Stimulated activated naive B cell treated with anti-CD40 and anti-IgM and Interleukin-4, amounts not matched to agents 10 μg/mL and 1 μg/mL and 100 μg/mL, for 72 hours (primary cell): Measurements from ENCODE around the gene SLC22A2.
A peak's percentile ranks its signal among the peaks of the same experiment; 100 is the strongest.

Experiments
- ATAC-seq, 2 donors: fragments of 150-1000 bp; cut with Tn5 transposase; replicated peaks; 2 replicates each; pipeline ENCODE4 v1.10.0; 2021; ENCODE audit warnings: moderate library complexity in 1 of 2
- DNase-seq: peaks from one replicate; pipeline ENCODE4 v3.0.0; 2021
- H3K27ac Mint-ChIP-seq: one replicate; pipeline ENCODE4 v1.8.0; 2022; ENCODE audit warnings: mild to moderate bottlenecking, mixed read lengths
- H3K27me3 Mint-ChIP-seq, 2 donors: one replicate each; pipeline ENCODE4 v1.8.0; 2022; ENCODE audit warnings: mixed read lengths in 2 of 2
- H3K36me3 Mint-ChIP-seq, 2 donors: one replicate each; pipeline ENCODE4 v1.8.0; 2022; ENCODE audit warnings: mixed read lengths in 2 of 2, mild to moderate bottlenecking in 1 of 2
- H3K4me1 Mint-ChIP-seq, 2 donors: one replicate each; pipeline ENCODE4 v1.8.0; 2022; ENCODE audit warnings: mixed read lengths in 2 of 2, mild to moderate bottlenecking in 1 of 2
- H3K4me3 Mint-ChIP-seq, 2 donors: one replicate each; pipeline ENCODE4 v1.8.0; 2022; ENCODE audit warnings: mild to moderate bottlenecking in 2 of 2, mixed read lengths in 2 of 2, moderate library complexity in 1 of 2
- H3K9me3 Mint-ChIP-seq, 2 donors: one replicate each; pipeline ENCODE4 v1.8.0; 2022; ENCODE audit warnings: mixed read lengths in 2 of 2, mild to moderate bottlenecking in 1 of 2

SLC22A2 gene

GRCh38 chr6:160224639-160225237, 33.9 kb downstream of the SLC22A2 start:
- peaks cover 8 to 10% of the 10 kb centered on the region in 2 donors for H3K9me3 Mint-ChIP-seq

DNA sequence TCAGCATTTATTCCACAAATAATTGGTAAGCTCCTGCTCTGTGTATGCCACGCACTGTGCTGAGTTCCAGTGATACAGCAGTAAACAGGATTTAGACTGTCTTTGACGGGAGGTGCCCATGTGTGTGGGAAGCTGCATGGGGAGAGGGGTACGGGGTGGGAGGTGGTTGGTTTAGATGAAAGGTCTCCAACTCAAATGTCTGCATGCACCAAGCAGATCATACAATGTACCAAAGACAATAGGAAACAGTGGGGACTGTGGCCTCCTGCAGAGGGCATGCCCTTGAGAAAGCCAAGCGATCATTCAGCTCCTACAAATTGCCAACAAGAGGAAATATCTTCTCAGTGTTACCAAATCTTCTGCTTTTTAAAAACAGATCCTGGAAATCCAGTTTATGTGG, 36.1 kb downstream of the SLC22A2 start:
- H3K9me3 Mint-ChIP-seq: peaks cover 6 to 7% of the 10 kb centered on the region in 2 donors
- no peak overlapping the region for H3K27ac Mint-ChIP-seq
- DNase-seq (no peak), ATAC-seq (no peak)
- H3K4me3 Mint-ChIP-seq: no peak overlapping the region
- no peaks in the 10 kb centered on the region for H3K36me3 Mint-ChIP-seq
- peaks cover 10 to 12% of the 10 kb centered on the region in 2 donors for H3K27me3 Mint-ChIP-seq
- no peaks in the 10 kb centered on the region for H3K4me1 Mint-ChIP-seq

More at GRCh38 chr6:160224639-160225237, 33.9 kb downstream of the SLC22A2 start:
- Mint-ChIP-seq H3K36me3 (peaks cover under 1 to 3% of the 10 kb centered on the region in 2 donors), H3K4me3 (no peak overlapping the region), H3K4me1 (no peaks in the 10 kb centered on the region), H3K27me3 (peaks cover 5 to 15% of the 10 kb centered on the region in 2 donors), H3K27ac (no peak overlapping the region)
- DNase-seq (no peak), ATAC-seq (no peak)

DNA sequence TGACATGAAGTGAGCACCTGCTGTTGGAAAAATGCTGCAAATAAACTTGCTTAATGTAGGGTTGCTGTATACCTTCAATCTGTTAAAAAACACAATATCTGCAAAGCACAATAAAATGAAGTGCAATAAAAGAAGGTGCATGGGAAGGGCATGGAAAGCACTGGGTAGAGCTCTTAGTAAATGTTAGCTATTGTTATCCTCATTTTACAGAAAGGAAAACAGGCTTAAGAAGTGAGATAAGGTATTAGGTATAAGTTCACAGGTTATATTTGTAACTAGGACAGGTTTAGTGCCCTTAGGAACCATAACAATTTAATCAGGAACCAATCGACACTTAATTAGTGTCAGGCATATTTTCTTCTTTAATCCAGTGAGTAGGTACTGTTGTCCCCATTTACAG, 36.7 kb downstream of the SLC22A2 start:
- DNase-seq: no peak
- H3K4me3 Mint-ChIP-seq: no peak overlapping the region
- peaks cover 13 to 17% of the 10 kb centered on the region in 2 donors for H3K27me3 Mint-ChIP-seq
- H3K4me1 Mint-ChIP-seq: no peaks in the 10 kb centered on the region
- H3K36me3 Mint-ChIP-seq: no peaks in the 10 kb centered on the region
- no peak overlapping the region for H3K27ac Mint-ChIP-seq
- peaks cover 6 to 7% of the 10 kb centered on the region in 2 donors for H3K9me3 Mint-ChIP-seq
- ATAC-seq: no peak

DNA sequence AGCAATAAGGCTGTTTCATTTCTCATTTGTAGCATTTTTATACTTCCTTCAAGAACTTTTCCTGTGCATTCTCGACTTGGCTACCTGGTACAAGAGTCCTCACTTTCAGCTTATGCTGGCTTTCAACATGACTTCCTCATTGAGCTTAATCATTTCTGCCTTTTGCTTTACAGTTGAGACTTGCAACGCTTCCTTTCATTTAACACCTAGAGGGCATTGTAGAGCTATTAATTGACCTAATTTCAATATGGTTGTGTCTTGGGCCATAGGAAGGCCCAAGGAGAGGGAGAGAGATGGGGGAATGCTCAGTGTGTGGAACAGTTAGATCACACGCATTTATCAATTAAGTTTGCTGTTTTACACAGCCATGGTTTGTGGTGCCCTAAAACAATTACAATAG, 37.2 kb downstream of the SLC22A2 start:
- Mint-ChIP-seq H3K27ac (no peak overlapping the region), H3K27me3 (peaks cover 14 to 17% of the 10 kb centered on the region in 2 donors), H3K4me1 (no peaks in the 10 kb centered on the region), H3K36me3 (no peaks in the 10 kb centered on the region), H3K9me3 (peaks cover 6 to 7% of the 10 kb centered on the region in 2 donors), H3K4me3 (no peak overlapping the region)
- ATAC-seq (peak; percentile 34 to 60), DNase-seq (no peak)

DNA sequence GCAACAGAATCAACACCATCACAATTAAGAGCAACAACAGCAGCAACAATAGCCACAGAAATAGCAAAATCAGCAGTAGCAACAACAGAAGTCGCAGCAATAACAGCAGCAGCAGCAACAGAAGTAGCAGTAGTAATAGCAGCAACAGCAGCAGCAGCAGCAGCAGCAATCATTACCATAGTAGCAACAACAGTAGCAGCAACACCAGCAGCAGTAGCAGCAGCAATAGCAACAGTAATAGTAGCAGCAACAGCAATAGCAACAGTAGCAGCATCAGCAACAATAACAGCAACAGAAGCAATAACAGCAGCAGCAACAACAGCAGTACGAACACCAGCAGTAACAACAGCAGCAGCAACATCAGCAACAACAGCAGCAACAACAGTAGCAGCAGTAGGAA, 39.8 kb downstream of the SLC22A2 start:
- Mint-ChIP-seq H3K9me3 (peaks cover 9 to 10% of the 10 kb centered on the region in 2 donors), H3K36me3 (no peaks in the 10 kb centered on the region), H3K4me3 (no peak overlapping the region), H3K27me3 (peaks cover 31 to 34% of the 10 kb centered on the region in 2 donors), H3K27ac (no peak overlapping the region), H3K4me1 (no peaks in the 10 kb centered on the region)
- no peak for DNase-seq
- ATAC-seq: no peak

- Mint-ChIP-seq H3K4me1 (no peaks in the 10 kb centered on the region), H3K27ac (no peak overlapping the region), H3K27me3 (peaks cover 39 to 42% of the 10 kb centered on the region in 2 donors), H3K4me3 (no peak overlapping the region), H3K9me3 (peaks cover 10 to 11% of the 10 kb centered on the region in 2 donors), H3K36me3 (no peaks in the 10 kb centered on the region)
- no peak for DNase-seq
- no peak for ATAC-seq
Observed at GRCh38 chr6:160217863-160218262, 40.8 kb downstream of the SLC22A2 start.

DNA sequence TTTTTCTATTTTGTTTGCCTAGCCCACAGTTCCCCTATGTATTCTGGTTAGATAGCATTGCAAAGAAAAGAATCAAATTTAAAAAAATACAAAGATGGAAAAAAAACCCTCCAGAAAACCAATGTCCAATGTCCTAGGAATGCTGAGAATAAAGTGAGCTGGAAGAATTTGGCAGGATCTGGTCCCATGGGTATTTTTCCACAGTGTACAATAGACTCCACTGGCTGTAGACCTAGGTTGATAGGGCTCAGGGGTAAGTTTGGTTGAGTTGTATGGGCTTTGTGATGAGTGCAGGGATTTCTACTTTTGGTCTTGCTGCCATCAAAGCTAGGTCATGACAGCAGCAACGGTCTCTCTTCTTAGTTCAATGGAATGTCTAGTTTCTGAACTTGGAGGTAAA, 41.5 kb downstream of the SLC22A2 start:
- H3K27ac Mint-ChIP-seq: no peak overlapping the region
- DNase-seq (no peak), ATAC-seq (no peak)
- no peak overlapping the region for H3K4me3 Mint-ChIP-seq
- H3K4me1 Mint-ChIP-seq: no peaks in the 10 kb centered on the region
- H3K27me3 Mint-ChIP-seq: peaks cover 39 to 42% of the 10 kb centered on the region in 2 donors
- H3K36me3 Mint-ChIP-seq: no peaks in the 10 kb centered on the region
- peaks cover 10 to 11% of the 10 kb centered on the region in 2 donors for H3K9me3 Mint-ChIP-seq

DNA sequence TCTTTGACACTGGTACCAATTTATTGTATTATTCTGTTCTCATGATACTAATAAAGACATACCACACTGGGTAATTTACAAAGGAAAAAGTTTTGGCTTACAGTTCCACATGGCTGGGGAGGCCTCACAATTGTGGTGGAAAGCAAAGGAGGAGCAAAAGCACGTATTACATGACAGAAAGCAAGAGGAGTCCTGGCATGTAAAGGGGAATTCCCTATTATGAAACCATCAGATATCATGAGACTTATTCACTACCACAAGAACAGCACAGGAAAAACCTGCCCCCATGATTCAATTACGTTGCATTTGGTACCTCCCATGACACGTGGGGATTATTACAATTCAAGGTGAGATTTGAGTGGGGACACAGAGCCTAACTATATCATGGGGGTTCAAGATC, 43.4 kb downstream of the SLC22A2 start:
- ATAC-seq: no peak
- Mint-ChIP-seq H3K27me3 (peaks cover 44 to 48% of the 10 kb centered on the region in 2 donors), H3K4me3 (no peak overlapping the region)

DNA sequence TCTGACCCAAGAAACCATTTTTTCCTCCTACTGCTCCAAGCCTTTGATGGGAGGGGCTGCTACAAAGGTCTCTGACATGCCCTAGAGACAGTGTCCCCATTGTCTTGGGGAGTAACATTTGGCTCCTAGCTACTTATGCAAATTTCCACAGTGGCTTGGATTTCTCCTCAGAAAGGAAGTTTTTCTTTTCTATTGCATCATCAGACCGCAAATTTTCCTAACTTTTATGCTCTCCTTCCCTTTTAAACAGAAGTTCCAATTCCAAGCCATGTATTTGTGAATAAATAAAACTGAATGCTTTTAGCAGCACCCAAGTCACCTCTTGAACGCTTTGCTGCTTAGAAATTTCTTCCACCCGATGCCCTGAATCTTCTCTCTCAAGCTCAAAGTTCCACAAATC, 51.0 kb downstream of the SLC22A2 start:
- no peak for ATAC-seq
- H3K36me3 Mint-ChIP-seq: no peaks in the 10 kb centered on the region

More for the DNA sequence above, 43.4 kb downstream of the SLC22A2 start:
- no peak for DNase-seq
- no peak overlapping the region for H3K27ac Mint-ChIP-seq
- peaks cover 9 to 18% of the 10 kb centered on the region in 2 donors for H3K9me3 Mint-ChIP-seq
- H3K36me3 Mint-ChIP-seq: no peaks in the 10 kb centered on the region
- H3K4me1 Mint-ChIP-seq: no peaks in the 10 kb centered on the region

DNA sequence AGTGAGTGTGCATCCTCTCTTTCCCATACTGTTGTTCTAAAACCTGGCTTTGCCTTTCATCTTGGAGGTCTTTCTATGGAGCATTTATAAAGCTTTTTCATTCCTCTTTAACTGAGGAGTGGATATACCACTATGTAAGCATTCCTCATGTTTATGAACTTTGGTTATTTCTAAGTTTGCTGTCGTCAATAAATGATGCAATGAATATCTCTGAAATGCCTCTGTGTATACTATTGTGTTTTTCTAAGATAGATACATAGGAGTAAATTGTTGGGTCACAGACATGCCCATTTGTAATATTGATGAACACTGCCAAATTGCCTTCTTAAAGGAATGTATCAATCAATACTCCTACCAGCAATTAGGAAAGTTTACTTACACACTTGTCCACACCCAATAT, 53.9 kb downstream of the SLC22A2 start:
- ATAC-seq (no peak), DNase-seq (no peak)
- H3K27ac Mint-ChIP-seq: no peak overlapping the region
- no peak overlapping the region for H3K4me3 Mint-ChIP-seq
- peaks cover 8 to 22% of the 10 kb centered on the region in 2 donors for H3K27me3 Mint-ChIP-seq
- H3K36me3 Mint-ChIP-seq: no peaks in the 10 kb centered on the region
- H3K9me3 Mint-ChIP-seq: peaks cover 12 to 13% of the 10 kb centered on the region in 2 donors
- no peaks in the 10 kb centered on the region for H3K4me1 Mint-ChIP-seq

More for the DNA sequence above, 51.0 kb downstream of the SLC22A2 start:
- Mint-ChIP-seq H3K9me3 (peaks cover 13 to 16% of the 10 kb centered on the region in 2 donors), H3K27ac (no peak overlapping the region), H3K4me3 (no peak overlapping the region), H3K4me1 (no peaks in the 10 kb centered on the region), H3K27me3 (peaks cover 5 to 10% of the 10 kb centered on the region in 2 donors)
- no peak for DNase-seq

DNA sequence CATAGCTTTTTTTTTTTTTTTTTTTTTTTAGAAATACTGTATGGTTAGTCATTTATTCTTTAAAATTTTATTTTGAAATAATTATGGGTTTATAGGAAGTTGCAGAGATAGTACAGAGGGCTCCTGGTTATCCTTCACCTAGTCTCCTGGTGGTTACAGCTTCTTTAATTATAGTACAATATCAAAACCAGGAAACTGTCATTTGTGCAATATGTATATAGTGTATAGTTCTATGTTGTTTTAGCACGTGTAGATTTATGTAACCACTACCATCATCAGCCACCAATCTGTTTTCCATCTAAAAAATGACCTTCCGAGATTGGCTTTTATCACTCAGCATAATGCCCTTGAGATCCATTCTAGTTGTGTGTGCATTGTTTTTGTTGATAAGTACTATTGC, 54.7 kb downstream of the SLC22A2 start:
- H3K27me3 Mint-ChIP-seq: peaks cover 8 to 22% of the 10 kb centered on the region in 2 donors

GRCh38 chr6:160203522-160203921, 55.1 kb downstream of the SLC22A2 start:
- H3K4me3 Mint-ChIP-seq: no peak overlapping the region
- DNase-seq (no peak), ATAC-seq (no peak)
- peaks cover 8 to 22% of the 10 kb centered on the region in 2 donors for H3K27me3 Mint-ChIP-seq
- H3K27ac Mint-ChIP-seq: no peak overlapping the region
- H3K4me1 Mint-ChIP-seq: no peaks in the 10 kb centered on the region
- peaks cover 12 to 14% of the 10 kb centered on the region in 2 donors for H3K9me3 Mint-ChIP-seq
- H3K36me3 Mint-ChIP-seq: no peaks in the 10 kb centered on the region

More for the DNA sequence above, 54.7 kb downstream of the SLC22A2 start:
- ATAC-seq (no peak), DNase-seq (no peak)
- Mint-ChIP-seq H3K4me1 (no peaks in the 10 kb centered on the region), H3K27ac (no peak overlapping the region), H3K36me3 (no peaks in the 10 kb centered on the region), H3K4me3 (no peak overlapping the region), H3K9me3 (peaks cover 12 to 13% of the 10 kb centered on the region in 2 donors)

GRCh38 chr6:160203076-160203475, 55.5 kb downstream of the SLC22A2 start:
- H3K9me3 Mint-ChIP-seq: peaks cover 12 to 14% of the 10 kb centered on the region in 2 donors
- ATAC-seq (no peak), DNase-seq (no peak)
- H3K27me3 Mint-ChIP-seq: peaks cover 8 to 22% of the 10 kb centered on the region in 2 donors
- no peak overlapping the region for H3K4me3 Mint-ChIP-seq
- no peak overlapping the region for H3K27ac Mint-ChIP-seq
- no peaks in the 10 kb centered on the region for H3K36me3 Mint-ChIP-seq
- no peaks in the 10 kb centered on the region for H3K4me1 Mint-ChIP-seq

DNA sequence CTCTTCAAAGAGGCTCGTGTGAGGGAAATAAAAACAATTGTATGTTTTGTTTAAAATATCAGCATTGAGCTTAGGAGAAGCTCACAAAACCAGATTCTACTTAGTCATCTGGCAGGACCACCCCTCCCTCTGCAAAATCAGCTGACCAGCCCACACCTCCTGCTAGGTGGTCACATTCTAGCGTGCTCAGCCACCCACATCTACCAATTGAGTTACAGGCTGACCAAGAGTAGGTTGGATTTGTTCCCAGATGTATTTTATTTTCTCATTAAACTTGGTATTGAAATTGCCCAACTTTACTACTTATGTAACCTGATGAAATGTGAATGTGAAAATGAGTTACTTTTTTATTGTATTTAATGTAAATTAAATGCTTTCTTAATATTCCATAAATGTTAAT, 56.2 kb downstream of the SLC22A2 start:
- Mint-ChIP-seq H3K36me3 (no peaks in the 10 kb centered on the region), H3K9me3 (peaks cover 9 to 15% of the 10 kb centered on the region in 2 donors), H3K27me3 (peaks cover 12 to 22% of the 10 kb centered on the region in 2 donors), H3K4me3 (no peak overlapping the region), H3K4me1 (no peaks in the 10 kb centered on the region), H3K27ac (no peak overlapping the region)
- ATAC-seq: no peak
- DNase-seq: no peak

DNA sequence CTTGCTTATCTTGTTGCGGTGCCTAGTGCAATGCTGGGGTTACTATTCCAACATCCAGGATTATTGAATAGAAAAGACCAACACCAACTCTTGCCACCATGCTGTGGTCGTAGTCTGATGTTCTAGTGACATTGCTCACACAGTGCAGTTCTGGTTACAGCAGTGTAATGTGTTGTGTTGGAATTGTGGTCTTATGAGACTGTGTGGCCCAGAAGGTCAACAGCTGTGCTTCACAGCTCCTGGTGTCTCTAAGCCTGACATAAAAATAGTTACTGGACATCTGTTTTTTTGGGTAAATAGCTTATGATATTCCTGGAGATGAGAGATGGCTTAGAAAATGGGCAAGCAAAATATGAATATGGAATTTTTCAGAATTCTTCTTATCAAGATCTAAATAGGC, 57.6 kb downstream of the SLC22A2 start:
- peaks cover 12 to 29% of the 10 kb centered on the region in 2 donors for H3K27me3 Mint-ChIP-seq
- no peaks in the 10 kb centered on the region for H3K36me3 Mint-ChIP-seq
- H3K27ac Mint-ChIP-seq: no peak overlapping the region
- no peaks in the 10 kb centered on the region for H3K4me1 Mint-ChIP-seq
- DNase-seq: no peak
- no peak overlapping the region for H3K4me3 Mint-ChIP-seq
- peaks cover 8 to 9% of the 10 kb centered on the region in 2 donors for H3K9me3 Mint-ChIP-seq
- no peak for ATAC-seq
